GM12875 (cell line): ENCODE data around the gene PTMS.

Experiments
- H3K4me3 ChIP-seq: one replicate; pipeline ENCODE4 v1.5.1; 2011; ENCODE audit warnings: low read depth, low read length, control low read depth
- TF ChIP-seq, protein P1 (sequence below): IDR thresholded peaks from 2 replicates; pipeline ENCODE4 v1.5.1; 2011; ENCODE audit warnings: low read depth, mild to moderate bottlenecking, control low read depth, inconsistent platforms, low read length, moderate library complexity, borderline replicate concordance; ENCODE audit not compliant: insufficient read depth

The PTMS gene

DNA sequence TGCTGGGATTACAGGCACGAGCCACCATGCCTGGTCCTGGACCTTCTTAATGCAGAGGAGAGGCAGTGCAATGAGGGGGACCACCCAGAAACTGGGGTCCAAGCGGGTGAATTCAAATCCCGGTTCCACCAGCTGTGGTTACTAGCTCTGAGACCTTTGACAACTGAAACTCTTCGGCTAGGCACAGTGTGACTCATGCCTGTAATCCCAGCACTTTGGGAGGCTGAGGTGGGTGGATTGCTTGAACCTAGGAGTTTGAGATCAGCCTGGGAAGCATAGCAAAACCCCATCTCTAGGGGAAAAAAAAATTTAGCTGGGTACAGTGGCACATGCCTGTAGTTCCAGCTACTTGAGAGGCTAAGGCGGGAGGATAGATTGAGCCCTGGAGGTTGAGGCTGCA lies 18.1 kb downstream of the PTMS start:
- TF ChIP-seq, protein P1, sequence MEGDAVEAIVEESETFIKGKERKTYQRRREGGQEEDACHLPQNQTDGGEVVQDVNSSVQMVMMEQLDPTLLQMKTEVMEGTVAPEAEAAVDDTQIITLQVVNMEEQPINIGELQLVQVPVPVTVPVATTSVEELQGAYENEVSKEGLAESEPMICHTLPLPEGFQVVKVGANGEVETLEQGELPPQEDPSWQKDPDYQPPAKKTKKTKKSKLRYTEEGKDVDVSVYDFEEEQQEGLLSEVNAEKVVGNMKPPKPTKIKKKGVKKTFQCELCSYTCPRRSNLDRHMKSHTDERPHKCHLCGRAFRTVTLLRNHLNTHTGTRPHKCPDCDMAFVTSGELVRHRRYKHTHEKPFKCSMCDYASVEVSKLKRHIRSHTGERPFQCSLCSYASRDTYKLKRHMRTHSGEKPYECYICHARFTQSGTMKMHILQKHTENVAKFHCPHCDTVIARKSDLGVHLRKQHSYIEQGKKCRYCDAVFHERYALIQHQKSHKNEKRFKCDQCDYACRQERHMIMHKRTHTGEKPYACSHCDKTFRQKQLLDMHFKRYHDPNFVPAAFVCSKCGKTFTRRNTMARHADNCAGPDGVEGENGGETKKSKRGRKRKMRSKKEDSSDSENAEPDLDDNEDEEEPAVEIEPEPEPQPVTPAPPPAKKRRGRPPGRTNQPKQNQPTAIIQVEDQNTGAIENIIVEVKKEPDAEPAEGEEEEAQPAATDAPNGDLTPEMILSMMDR: no peak
- no peak overlapping the region for H3K4me3 ChIP-seq

DNA sequence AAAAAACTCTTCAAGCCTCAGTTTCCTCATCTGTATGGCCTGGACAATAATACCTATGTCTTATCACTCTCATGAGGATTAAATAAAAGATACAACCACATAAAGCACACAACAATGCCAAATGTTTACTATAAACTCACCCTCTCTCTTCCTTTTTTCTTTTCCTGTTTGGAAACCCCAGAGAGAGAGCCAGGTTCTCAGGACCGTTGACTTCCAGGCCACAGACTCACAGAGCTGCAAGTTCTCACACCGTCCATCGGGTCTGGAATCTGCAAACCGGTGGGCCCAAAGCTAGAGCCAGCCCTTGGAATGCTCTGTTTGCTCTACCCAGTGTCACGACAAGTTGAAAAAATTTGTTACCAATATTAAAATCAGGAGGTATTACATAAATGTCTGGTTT lies 18.6 kb downstream of the PTMS start:
- TF ChIP-seq, protein P1: no peak
- H3K4me3 ChIP-seq: no peak overlapping the region

DNA sequence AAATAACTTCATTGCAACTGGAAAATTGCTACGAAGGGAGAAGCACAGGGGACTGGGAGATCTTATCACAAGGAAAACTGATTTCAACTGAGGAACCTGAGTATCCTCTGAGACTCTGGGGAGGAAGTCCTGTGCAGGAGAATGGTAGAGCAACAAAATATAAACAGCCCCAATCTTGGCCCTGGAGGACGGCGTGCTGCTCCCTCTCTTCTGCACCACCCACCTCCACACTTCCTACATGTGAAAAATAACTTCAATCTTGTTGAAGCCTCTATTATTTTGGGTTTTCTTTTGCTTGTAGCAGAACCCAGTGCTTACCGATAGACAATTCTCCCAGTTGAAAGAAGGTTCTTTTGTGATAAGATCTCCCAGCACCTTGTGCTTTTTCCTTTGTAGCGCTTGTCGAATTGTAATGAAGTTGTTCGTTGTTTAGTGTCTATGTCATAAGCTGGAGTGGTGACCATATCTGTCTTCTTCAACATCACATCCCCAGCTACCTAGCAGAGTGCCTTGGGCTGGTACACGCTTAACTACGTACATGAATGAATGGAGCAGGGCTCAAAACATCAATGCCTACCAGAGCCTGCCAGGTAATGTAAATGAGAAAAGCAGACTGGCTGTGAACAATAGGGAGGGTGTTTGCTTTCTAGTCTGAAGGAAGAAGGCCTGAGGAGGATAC lies 20.4 kb downstream of the PTMS start:
- H3K4me3 ChIP-seq: no peak overlapping the region
- TF ChIP-seq, protein P1: no peak

DNA sequence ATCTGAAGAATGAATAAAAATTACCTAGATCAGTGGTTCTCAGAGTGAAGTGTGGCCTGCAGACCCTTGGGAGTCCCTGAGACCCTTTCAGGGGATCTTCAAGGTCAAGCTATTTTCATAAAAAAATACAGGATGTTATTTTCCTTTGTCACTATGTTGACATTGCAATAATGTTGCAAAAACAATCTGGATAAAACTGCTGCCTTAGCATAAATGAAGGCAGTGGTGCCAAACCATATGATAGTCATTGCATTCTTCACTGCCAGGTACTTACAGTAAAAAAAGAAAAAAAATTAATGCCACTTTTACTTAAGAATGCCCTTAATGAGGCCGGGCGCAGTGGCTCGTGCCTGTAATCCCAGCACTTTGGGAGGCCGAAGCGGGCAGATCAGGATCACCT lies 21.1 kb downstream of the PTMS start:
- H3K4me3 ChIP-seq: no peak overlapping the region
- TF ChIP-seq, protein P1: no peak

DNA sequence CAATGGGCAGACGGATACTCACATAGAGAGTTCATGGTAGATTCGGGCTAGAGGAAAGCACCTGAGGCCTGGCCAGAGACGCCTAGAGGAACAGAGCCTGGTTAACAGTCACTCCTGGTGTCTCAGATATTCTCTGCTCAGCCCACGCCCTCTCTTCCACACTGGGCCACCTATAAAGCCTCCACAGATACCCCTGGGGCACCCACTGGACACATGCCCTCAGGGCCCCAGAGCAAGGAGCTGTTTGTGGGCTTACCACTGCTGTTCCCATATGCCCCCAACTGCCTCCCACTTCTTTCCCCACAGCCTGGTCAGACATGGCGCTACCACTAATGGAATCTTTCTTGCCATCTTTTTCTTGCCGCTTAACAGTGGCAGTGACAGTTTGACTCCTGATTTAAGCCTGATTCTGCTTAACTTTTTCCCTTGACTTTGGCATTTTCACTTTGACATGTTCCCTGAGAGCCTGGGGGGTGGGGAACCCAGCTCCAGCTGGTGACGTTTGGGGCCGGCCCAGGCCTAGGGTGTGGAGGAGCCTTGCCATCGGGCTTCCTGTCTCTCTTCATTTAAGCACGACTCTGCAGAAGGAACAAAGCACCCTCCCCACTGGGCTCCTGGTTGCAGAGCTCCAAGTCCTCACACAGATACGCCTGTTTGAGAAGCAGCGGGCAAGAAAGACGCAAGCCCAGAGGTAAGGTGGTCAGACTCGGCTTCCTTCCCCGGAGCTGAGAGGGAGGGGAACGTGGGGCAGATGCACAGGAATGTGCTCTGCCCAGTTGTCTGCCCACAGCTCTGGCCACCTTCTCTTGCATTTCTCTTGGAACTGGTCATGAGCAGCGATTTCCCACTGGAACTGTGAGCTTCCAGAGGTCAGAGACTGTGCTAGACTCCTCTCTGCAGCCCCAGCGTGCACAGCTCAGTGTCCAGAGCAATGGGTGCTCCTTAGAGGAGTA lies 23.1 kb downstream of the PTMS start, which contains the start of gene CD4:
TSS of gene CD4 (plus strand) at position 557 of the 953 bp plus-strand sequence. CDS start 10,611 bp downstream, outside the sequence.
- TF ChIP-seq, protein P1: no peak
- H3K4me3 ChIP-seq: no peak within 1 kb of the TSS

DNA sequence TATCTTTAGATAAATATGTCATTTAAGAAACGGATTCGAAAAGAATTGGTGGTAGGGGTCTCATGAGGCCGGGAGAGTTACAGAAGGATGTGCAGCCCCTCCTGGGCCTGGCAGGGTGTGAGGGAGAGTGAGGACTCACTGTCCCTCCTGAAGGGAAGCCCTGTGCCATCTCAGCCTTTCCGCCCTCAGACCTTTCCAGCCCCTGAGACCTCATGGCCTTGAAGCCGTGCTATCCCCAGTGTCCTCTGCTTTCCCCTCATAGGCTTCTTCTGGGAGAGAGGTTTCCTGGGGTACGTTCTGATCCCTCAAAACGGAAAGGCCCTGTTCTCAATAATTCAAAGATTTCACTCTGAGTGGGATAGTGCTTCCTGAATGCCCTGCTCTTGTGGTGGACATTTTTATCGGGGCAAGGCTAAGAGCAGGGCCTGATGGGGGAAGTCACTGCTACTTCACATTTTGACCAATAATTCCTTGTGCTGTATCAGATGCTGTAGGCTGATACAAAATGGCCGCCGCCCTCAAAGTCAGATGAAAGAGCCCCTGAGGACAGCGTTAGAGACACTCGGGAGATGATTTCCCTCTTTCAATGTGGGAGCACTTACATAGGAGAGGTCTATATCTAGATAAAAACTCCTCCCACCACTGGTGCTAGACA lies 24.5 kb downstream of the PTMS start:
- TF ChIP-seq, protein P1: no peak
- no peak overlapping the region for H3K4me3 ChIP-seq
